ENCODE data around the gene SLC24A3. TPM values are rescaled to one million over a fixed set of nuclear protein-coding genes. Genes with fewer than 3 reads are reported as not detected.
A peak's percentile ranks its signal among the peaks of the same experiment; 100 is the strongest.

The SLC24A3 gene
- total and polyA plus RNA-seq, 2 of the 13 experiments (the other 11 are each of a cell fraction or from before 2014, with no cell fraction given) = not detected

DNA sequence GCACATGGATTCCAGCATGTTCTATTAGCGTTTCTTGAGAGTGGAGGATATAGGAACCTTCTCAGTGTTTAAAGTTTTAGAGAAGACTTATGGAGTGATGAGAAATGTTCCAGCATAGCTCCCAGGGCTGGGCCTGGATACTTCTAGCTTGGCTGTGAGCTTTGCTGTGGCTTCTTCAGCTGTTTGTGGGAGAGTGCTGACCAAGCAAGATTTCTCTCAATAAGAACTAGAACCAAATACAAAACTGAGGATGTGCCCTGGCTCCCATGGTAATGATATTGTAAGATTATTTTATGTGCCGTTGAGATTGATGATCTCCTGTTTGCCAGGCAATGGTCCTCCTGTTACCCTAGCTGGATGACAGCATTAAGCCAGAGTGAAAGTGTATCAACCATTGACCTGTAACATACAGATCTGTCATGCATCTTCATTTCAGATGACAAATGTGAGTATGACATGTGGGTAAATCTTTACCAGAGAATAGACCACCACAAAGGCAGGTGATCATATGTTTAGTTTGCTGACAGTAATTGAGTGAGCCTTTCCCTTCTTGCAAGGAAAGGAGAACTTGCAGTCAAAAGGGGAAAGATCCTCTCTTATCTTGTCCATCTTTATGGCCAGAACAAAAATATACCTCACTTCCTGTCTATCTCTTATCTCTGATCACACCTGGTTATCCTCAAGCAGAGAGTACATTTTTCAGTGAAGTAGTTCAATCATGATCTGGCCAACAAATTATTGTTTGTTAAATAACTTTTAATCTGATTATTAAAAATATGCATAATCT lies 180.1 kb downstream of the SLC24A3 start:
- 36% methylated on average over 2 of the region's 2 CpGs for WGBS (ENCODE audit: low lambda C conversion rate)
- no peak for ATAC-seq
- no peak overlapping the region for H3K9ac ChIP-seq (ENCODE audit: insufficient read depth, low read depth, low read length)

DNA sequence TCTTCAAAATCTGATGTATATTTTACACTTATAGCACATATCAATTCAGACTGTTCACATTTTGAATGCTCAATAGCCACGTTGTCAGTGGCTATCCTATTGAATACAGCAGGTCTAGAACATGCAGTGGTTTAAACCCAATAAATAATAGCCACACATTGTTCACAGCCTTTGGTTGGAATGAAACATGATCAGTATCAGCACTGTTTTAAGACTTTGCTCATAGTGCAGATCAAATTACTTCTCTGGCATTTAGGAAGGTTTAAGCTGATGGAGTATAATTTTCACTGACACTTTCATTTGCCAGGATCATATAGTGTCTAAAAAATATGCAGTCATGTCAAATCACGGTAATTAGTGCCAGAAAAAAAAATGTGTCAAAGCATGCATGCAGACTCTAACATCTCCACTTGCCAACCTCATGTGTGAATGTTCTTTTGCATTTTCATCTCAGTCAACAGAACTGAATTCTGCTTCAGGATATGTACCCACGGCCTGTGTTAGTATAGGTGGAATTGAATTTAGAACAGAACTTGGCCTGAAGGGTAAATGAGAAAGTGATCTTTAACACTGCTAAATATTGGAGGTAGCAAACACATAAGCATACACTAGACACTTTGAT lies 184.1 kb downstream of the SLC24A3 start:
- no peak for FAIRE-seq
- 0% methylated on average over 3 of the region's 3 CpGs for WGBS (ENCODE audit: low lambda C conversion rate)
- CTCF ChIA-PET (ENCODE audit: low intra/inter-chr PET ratio, low total read pairs) = no interaction called here

More for the DNA sequence above, 180.1 kb downstream of the SLC24A3 start:
- intact Hi-C loops (cut with micrococcal nuclease; ENCODE audit: unreplicated experiment) (no loop called here), in situ Hi-C loops (cut with HindIII; ENCODE audit: extremely low pct_ligation_motif_present, low pct_unique_long_range_greater_than_20kb) (no loop called here)
- Histone ChIP-seq H2AFZ (ENCODE audit: low read length) (no peak overlapping the region), H3K9me3 (ENCODE audit: low read length) (peaks cover 79% of the 10 kb centered on the region), H3K4me3 (replicated peaks in 1 of 3; ENCODE audit: insufficient read depth in 1 of 3, low read depth in 2 of 3, low read length in 3 of 3) (no peak overlapping the region), H4K20me1 (ENCODE audit: insufficient read depth, low read length) (no peaks in the 10 kb centered on the region), H3K36me3 (replicated peaks in 1 of 2; ENCODE audit: control insufficient read depth in 1 of 2, insufficient read depth in 2 of 2, low read length in 2 of 2) (no peaks in the 10 kb centered on the region), H3K4me1 (ENCODE audit: insufficient read depth, low read length) (no peaks in the 10 kb centered on the region), H3K79me2 (ENCODE audit: insufficient read depth, low read length) (no peaks in the 10 kb centered on the region), H3K27me3 (ENCODE audit: control insufficient read depth in 1 of 2, insufficient read depth in 2 of 2, low read length in 2 of 2) (no peaks in the 10 kb centered on the region), H3K4me2 (ENCODE audit: low read depth, low read length) (no peak overlapping the region), H3K27ac (ENCODE audit: extremely low read length, insufficient read depth, low read length) (no peak overlapping the region)
- ChIA-PET CTCF (ENCODE audit: low intra/inter-chr PET ratio, low total read pairs) (no interaction called here), POLR2A (no interaction called here)
- FAIRE-seq (no peak), DNase-seq (ENCODE audit: low spot score) (no peak)
- BruUV-seq (replicated peaks) = no TSS peak
- TF ChIP-seq PLRG1 (conservative IDR thresholded peaks at IDR 0.05) = no peak
- TF ChIP-seq MAFK (conservative IDR thresholded peaks at IDR 0.05 in 1 of 2, IDR thresholded peaks at IDR 0.05 in 1 of 2; ENCODE audit: low read length in 2 of 2) = peak; percentile 59 to 79
- TF ChIP-seq FOXJ3 (CRISPR knock-in tag; IDR thresholded peaks at IDR 0.05; ENCODE audit: borderline replicate concordance) = no peak
- TF ChIP-seq ZNF850 (CRISPR knock-in tag; conservative IDR thresholded peaks at IDR 0.05) = no peak
- TF ChIP-seq MAFF (IDR thresholded peaks at IDR 0.05; ENCODE audit: low read depth, low read length) = peak; percentile 69

More for the DNA sequence above, 184.1 kb downstream of the SLC24A3 start:
- Histone ChIP-seq H3K27me3 (ENCODE audit: control insufficient read depth in 1 of 2, insufficient read depth in 2 of 2, low read length in 2 of 2) (no peaks in the 10 kb centered on the region), H3K4me2 (ENCODE audit: low read depth, low read length) (no peak overlapping the region), H3K9me3 (ENCODE audit: low read length) (peaks cover 82% of the 10 kb centered on the region), H3K79me2 (ENCODE audit: insufficient read depth, low read length) (no peaks in the 10 kb centered on the region), H2AFZ (ENCODE audit: low read length) (no peak overlapping the region), H3K4me1 (ENCODE audit: insufficient read depth, low read length) (no peaks in the 10 kb centered on the region), H4K20me1 (ENCODE audit: insufficient read depth, low read length) (no peaks in the 10 kb centered on the region), H3K36me3 (replicated peaks in 1 of 2; ENCODE audit: control insufficient read depth in 1 of 2, insufficient read depth in 2 of 2, low read length in 2 of 2) (no peaks in the 10 kb centered on the region), H3K4me3 (replicated peaks in 1 of 3; ENCODE audit: insufficient read depth in 1 of 3, low read depth in 2 of 3, low read length in 3 of 3) (no peak overlapping the region), H3K27ac (ENCODE audit: extremely low read length, insufficient read depth, low read length) (no peak overlapping the region), H3K9ac (ENCODE audit: insufficient read depth, low read depth, low read length) (no peak overlapping the region)
- POLR2A ChIA-PET = no interaction called here
- intact Hi-C loops (cut with micrococcal nuclease; ENCODE audit: unreplicated experiment) = no loop called here
- DNase-seq (ENCODE audit: low spot score) = no peak
- no TSS peak for BruUV-seq (replicated peaks)
- no peak for TF ChIP-seq GATA4 (IDR thresholded peaks at IDR 0.05; ENCODE audit: borderline replicate concordance, low read depth)
- no peak for TF ChIP-seq ZNF33B (CRISPR knock-in tag; IDR thresholded peaks at IDR 0.05)
- TF ChIP-seq, protein P1, sequence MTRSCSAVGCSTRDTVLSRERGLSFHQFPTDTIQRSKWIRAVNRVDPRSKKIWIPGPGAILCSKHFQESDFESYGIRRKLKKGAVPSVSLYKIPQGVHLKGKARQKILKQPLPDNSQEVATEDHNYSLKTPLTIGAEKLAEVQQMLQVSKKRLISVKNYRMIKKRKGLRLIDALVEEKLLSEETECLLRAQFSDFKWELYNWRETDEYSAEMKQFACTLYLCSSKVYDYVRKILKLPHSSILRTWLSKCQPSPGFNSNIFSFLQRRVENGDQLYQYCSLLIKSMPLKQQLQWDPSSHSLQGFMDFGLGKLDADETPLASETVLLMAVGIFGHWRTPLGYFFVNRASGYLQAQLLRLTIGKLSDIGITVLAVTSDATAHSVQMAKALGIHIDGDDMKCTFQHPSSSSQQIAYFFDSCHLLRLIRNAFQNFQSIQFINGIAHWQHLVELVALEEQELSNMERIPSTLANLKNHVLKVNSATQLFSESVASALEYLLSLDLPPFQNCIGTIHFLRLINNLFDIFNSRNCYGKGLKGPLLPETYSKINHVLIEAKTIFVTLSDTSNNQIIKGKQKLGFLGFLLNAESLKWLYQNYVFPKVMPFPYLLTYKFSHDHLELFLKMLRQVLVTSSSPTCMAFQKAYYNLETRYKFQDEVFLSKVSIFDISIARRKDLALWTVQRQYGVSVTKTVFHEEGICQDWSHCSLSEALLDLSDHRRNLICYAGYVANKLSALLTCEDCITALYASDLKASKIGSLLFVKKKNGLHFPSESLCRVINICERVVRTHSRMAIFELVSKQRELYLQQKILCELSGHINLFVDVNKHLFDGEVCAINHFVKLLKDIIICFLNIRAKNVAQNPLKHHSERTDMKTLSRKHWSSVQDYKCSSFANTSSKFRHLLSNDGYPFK (CRISPR knock-in tag; IDR thresholded peaks at IDR 0.05; ENCODE audit: borderline replicate concordance) = no peak
- TF ChIP-seq CCAR2 (optimal IDR thresholded peaks at IDR 0.05; ENCODE audit: low read depth, low read length) = no peak
- TF ChIP-seq MZF1 (CRISPR knock-in tag; IDR thresholded peaks at IDR 0.05; ENCODE audit: borderline replicate concordance) = no peak
- no peak for TF ChIP-seq STAG1 (CRISPR knock-in tag; IDR thresholded peaks at IDR 0.05)
- TF ChIP-seq, protein P2, sequence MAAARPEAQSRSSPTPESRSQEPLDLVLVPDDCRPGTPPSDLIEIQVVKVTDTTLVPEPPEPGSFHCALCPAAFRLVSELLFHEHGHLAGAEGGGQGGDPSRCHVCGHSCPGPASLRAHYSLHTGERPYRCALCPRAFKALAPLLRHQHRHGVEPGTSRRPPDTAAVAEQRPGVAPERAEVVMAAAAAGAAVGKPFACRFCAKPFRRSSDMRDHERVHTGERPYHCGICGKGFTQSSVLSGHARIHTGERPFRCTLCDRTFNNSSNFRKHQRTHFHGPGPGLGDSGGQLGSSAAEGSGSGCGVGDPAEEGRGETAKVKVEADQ (CRISPR knock-in tag; IDR thresholded peaks at IDR 0.05; ENCODE audit: borderline replicate concordance) = no peak
- no peak for TF ChIP-seq ZNF205 (CRISPR knock-in tag; IDR thresholded peaks at IDR 0.05)
- no peak for TF ChIP-seq ZNF101 (CRISPR knock-in tag; IDR thresholded peaks at IDR 0.05; ENCODE audit: borderline replicate concordance, low read depth)
- no peak for TF ChIP-seq SALL1 (CRISPR knock-in tag; IDR thresholded peaks at IDR 0.05)
- in situ Hi-C loops (cut with HindIII; ENCODE audit: extremely low pct_ligation_motif_present, low pct_unique_long_range_greater_than_20kb) = no loop called here
- no peak for ATAC-seq
